Hepatocyte (in vitro differentiated cells): ENCODE data around the gene CDH1. TPM values are rescaled to one million over a fixed set of nuclear protein-coding genes. Genes with fewer than 3 reads are reported as not detected.

Experiments used
- DNase-seq: peaks from one replicate; pipeline ENCODE4 v3.0.0-alpha.2; 2016; ENCODE audit warnings: low spot score
- H2AFZ ChIP-seq: fragments of 200-600 bp; sonication (generic); 2 replicates; pipeline ENCODE4 v1.6.0; 2016; ENCODE audit warnings: antibody characterized with exemption, mild to moderate bottlenecking
- H3K27ac ChIP-seq: fragments of 200-600 bp; sonication (generic); 2 replicates; pipeline ENCODE4 v1.5.1; 2016; ENCODE audit warnings: mild to moderate bottlenecking
- H3K27me3 ChIP-seq: fragments of 200-600 bp; sonication (generic); 2 replicates; pipeline ENCODE4 v1.6.1; 2016
- H3K36me3 ChIP-seq: fragments of 200-600 bp; sonication (generic); replicated peaks from 2 replicates; pipeline ENCODE4 v1.5.1; 2016; ENCODE audit warnings: low read depth; ENCODE audit not compliant: insufficient read depth
- H3K4me1 ChIP-seq: fragments of 200-600 bp; sonication (generic); 2 replicates; pipeline ENCODE4 v1.5.1; 2016; ENCODE audit warnings: mild to moderate bottlenecking, moderate library complexity; ENCODE audit not compliant: insufficient read depth
- H3K4me2 ChIP-seq: fragments of 200-600 bp; sonication (generic); 2 replicates; pipeline ENCODE4 v1.6.0; 2016
- H3K4me3 ChIP-seq: fragments of 200-600 bp; sonication (generic); 2 replicates; pipeline ENCODE4 v1.5.1; 2016; ENCODE audit warnings: mild to moderate bottlenecking
- H3K79me2 ChIP-seq: fragments of 200-600 bp; sonication (generic); 2 replicates; pipeline ENCODE4 v1.6.0; 2017; ENCODE audit warnings: mild to moderate bottlenecking
- H3K9me2 ChIP-seq: fragments of 200-600 bp; sonication (generic); replicated peaks from 2 replicates; pipeline ENCODE4 v1.6.0; 2017; ENCODE audit warnings: mild to moderate bottlenecking; ENCODE audit not compliant: insufficient read depth
- H3K9me3 ChIP-seq: fragments of 200-600 bp; sonication (generic); 2 replicates; pipeline ENCODE4 v1.5.1; 2016; ENCODE audit warnings: low read depth, mild to moderate bottlenecking
- H4K20me1 ChIP-seq: fragments of 200-600 bp; sonication (generic); 2 replicates; pipeline ENCODE4 v1.6.0; 2016; ENCODE audit warnings: mild to moderate bottlenecking; ENCODE audit not compliant: insufficient read depth, poor library complexity, severe bottlenecking
- EZH2 ChIP-seq: fragments of 200-600 bp; sonication (generic); IDR thresholded peaks from 2 replicates; pipeline ENCODE4 v1.6.1; 2016; ENCODE audit warnings: antibody characterized with exemption, mild to moderate bottlenecking, borderline replicate concordance
- EZH2phosphoT487 ChIP-seq: fragments of 200-600 bp; sonication (generic); IDR thresholded peaks from one replicate; pipeline ENCODE4 v1.6.1; 2018; ENCODE audit warnings: antibody characterized with exemption, mild to moderate bottlenecking, low read depth, moderate library complexity; ENCODE audit not compliant: unreplicated experiment, severe bottlenecking
- WGBS: methylation state at CpG from one replicate; pipeline ENCODE4 v1.1.6; 2016; ENCODE audit warnings: low lambda C conversion rate; ENCODE audit errors: missing lambda C conversion rate; 5-methylcytosine and 5-hydroxymethylcytosine counted together
- polyA plus RNA-seq: library from polyadenylated mRNA; unstranded; fragments of >200 nt; fragmentation: Nextera tagmentation; extraction: Ambion mirVana; gene quantifications from 2 replicates; pipeline ENCODE4 v1.2.1, GENCODE V29; 2016
- small RNA-seq: library from RNA; depleted of rRNA; stranded (forward); fragments of <200 nt; gene quantifications from one replicate; pipeline ENCODE3, GENCODE V24; 2014
- total RNA-seq: library from RNA; depleted of rRNA; stranded (reverse); fragments of >200 nt; gene quantifications from 2 replicates; pipeline ENCODE4 v1.2.3, GENCODE V29; 2014
- TF ChIP-seq, protein P1 (sequence below): fragments of 200-600 bp; sonication (generic); IDR thresholded peaks from 2 replicates; pipeline ENCODE4 v1.5.1; 2016; ENCODE audit warnings: antibody characterized with exemption, mild to moderate bottlenecking; ENCODE audit not compliant: poor library complexity

CDH1 gene
- total and polyA plus RNA-seq, 2 experiments from 2014 or later = 131 to 190 TPM

DNA sequence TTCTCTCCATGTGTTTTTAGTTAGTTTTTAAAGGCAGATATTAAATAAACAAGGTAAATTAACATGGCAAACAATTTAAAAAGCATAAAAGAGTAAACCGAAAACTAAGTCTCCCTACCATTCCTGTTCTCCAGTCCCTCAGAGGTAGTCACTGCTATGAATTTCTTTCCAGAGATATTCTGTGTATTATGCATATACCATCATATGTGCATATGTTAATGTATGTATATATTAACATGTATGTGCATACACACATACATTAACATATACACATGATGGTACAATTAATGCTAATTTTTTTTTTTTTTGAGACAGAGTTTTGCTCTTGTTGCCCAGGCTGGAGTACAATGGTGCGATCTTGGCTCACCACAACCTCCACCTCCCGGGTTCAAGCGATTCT is 138.8 kb downstream of the CDH1 start:
- no peaks in the 10 kb centered on the region for H3K27me3 ChIP-seq
- no peak overlapping the region for H3K4me2 ChIP-seq
- DNase-seq = no peak
- TF ChIP-seq, protein P1, sequence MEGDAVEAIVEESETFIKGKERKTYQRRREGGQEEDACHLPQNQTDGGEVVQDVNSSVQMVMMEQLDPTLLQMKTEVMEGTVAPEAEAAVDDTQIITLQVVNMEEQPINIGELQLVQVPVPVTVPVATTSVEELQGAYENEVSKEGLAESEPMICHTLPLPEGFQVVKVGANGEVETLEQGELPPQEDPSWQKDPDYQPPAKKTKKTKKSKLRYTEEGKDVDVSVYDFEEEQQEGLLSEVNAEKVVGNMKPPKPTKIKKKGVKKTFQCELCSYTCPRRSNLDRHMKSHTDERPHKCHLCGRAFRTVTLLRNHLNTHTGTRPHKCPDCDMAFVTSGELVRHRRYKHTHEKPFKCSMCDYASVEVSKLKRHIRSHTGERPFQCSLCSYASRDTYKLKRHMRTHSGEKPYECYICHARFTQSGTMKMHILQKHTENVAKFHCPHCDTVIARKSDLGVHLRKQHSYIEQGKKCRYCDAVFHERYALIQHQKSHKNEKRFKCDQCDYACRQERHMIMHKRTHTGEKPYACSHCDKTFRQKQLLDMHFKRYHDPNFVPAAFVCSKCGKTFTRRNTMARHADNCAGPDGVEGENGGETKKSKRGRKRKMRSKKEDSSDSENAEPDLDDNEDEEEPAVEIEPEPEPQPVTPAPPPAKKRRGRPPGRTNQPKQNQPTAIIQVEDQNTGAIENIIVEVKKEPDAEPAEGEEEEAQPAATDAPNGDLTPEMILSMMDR = no peak
- no peak for TF ChIP-seq EZH2phosphoT487
- TF ChIP-seq EZH2 = no peak
- H3K9me3 ChIP-seq = no peaks in the 10 kb centered on the region
- no peaks in the 10 kb centered on the region for H3K9me2 ChIP-seq
- H3K36me3 ChIP-seq = no peaks in the 10 kb centered on the region
- H3K27ac ChIP-seq = no peak overlapping the region
- 96% methylated on average over 3 of the region's 4 CpGs for WGBS
- H3K79me2 ChIP-seq = no peaks in the 10 kb centered on the region
- H2AFZ ChIP-seq = no peak overlapping the region
- no peak overlapping the region for H3K4me3 ChIP-seq
- no peaks in the 10 kb centered on the region for H4K20me1 ChIP-seq
- peaks cover 11% of the 10 kb centered on the region for H3K4me1 ChIP-seq

DNA sequence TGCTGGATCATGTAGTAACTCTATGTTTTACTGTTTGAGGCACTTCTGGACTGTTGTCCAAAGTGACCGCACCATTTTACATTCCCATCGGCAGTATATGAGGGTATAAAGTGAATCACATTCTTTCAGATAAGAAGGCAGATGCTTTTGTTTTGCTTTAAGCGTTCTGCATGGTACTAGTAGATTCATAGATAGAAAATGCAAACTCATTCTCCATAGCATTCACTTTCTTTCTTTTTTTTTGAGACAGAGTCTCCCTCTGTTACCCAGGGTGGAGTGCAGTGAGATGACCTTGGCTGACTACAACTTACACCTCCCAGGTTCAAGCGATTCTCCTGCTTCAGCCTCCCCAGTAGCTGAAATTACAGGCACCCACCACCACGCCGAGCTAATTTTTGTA is 146.6 kb downstream of the CDH1 start:
- H3K9me3 ChIP-seq = no peaks in the 10 kb centered on the region
- no peaks in the 10 kb centered on the region for H3K4me1 ChIP-seq
- TF ChIP-seq, protein P1 = no peak
- no peak for TF ChIP-seq EZH2phosphoT487
- TF ChIP-seq EZH2 = no peak
- no peak overlapping the region for H3K4me3 ChIP-seq
- H3K4me2 ChIP-seq = no peak overlapping the region
- no peaks in the 10 kb centered on the region for H3K27me3 ChIP-seq
- H3K36me3 ChIP-seq = no peaks in the 10 kb centered on the region
- no peaks in the 10 kb centered on the region for H3K9me2 ChIP-seq
- H3K79me2 ChIP-seq = no peaks in the 10 kb centered on the region
- no peak for DNase-seq
- WGBS = 95% methylated on average over 6 of the region's 6 CpGs
- H2AFZ ChIP-seq = no peak overlapping the region
- H4K20me1 ChIP-seq = no peaks in the 10 kb centered on the region
- H3K27ac ChIP-seq = no peak overlapping the region

DNA sequence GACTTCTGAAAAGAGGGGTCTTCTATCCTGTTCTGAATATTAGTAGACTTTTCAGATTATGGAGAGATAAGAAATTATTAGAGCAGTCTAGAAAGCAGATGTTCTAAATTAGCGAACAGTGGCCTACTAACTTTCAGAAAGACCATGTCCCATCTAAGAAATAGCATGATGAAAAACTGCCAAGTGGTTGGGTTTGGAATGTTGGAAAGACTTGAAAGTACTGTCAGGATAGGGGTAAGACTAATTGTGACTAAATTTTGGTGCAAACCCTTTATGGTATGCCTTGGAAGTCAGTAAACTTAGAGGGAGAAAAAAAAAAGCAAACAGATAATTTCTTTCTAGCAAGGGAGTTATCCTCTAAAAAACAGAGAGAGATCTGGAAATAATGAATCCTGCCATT is 147.3 kb downstream of the CDH1 start:
- no peaks in the 10 kb centered on the region for H3K36me3 ChIP-seq
- no peaks in the 10 kb centered on the region for H3K79me2 ChIP-seq
- H3K9me3 ChIP-seq = no peaks in the 10 kb centered on the region
- no peak overlapping the region for H3K27ac ChIP-seq
- no peak overlapping the region for H3K4me3 ChIP-seq
- no peaks in the 10 kb centered on the region for H3K27me3 ChIP-seq
- H3K9me2 ChIP-seq = no peaks in the 10 kb centered on the region
- DNase-seq = no peak
- no peaks in the 10 kb centered on the region for H3K4me1 ChIP-seq
- TF ChIP-seq, protein P1 = no peak
- TF ChIP-seq EZH2 (no peak), EZH2phosphoT487 (no peak)
- no peaks in the 10 kb centered on the region for H4K20me1 ChIP-seq
- no peak overlapping the region for H2AFZ ChIP-seq
- 88% methylated on average over 1 of the region's 1 CpG for WGBS
- no peak overlapping the region for H3K4me2 ChIP-seq

Small RNAs within 50 kb of the gene (small RNA-seq; reads per million reads assigned to genes)
- gene RNA5SP429 = not detected

Other genes with a start within 250 kb of the CDH1 start
- 13.4 and 18.6 TPM in 2 replicates for gene ZFP90, start 198.0 kb upstream of the CDH1 start, total RNA-seq
- gene ZFP90, start 198.0 kb upstream of the CDH1 start, polyA plus RNA-seq = 10.9 and 14.8 TPM in 2 replicates
- gene CDH3, start 92.0 kb upstream of the CDH1 start, total RNA-seq = 73.2 and 77.6 TPM in 2 replicates
- 62.4 and 77.4 TPM in 2 replicates for gene CDH3, start 92.0 kb upstream of the CDH1 start, polyA plus RNA-seq
- 6.5 and 10.9 TPM in 2 replicates for gene TANGO6, start 106.2 kb downstream of the CDH1 start, total RNA-seq
- 4.2 and 4.8 TPM in 2 replicates for gene TANGO6, start 106.2 kb downstream of the CDH1 start, polyA plus RNA-seq